GM10266 (cell line): ENCODE results near the gene MRPS33.

Source experiments
- DNase-seq: peaks from one replicate; pipeline ENCODE4 v3.0.0; 2012; ENCODE audit errors: extremely low spot score
- CTCF ChIP-seq: IDR thresholded peaks from 2 replicates; pipeline ENCODE4 v1.5.1; 2012; ENCODE audit warnings: mild to moderate bottlenecking, low read depth; ENCODE audit not compliant: control insufficient read depth, insufficient read depth; ENCODE audit errors: missing control alignments

MRPS33 gene

GRCh38 chr7:141014524-141015395 is at the start of gene MRPS33:
MRPS33 (minus strand) TSS chr7:141014952; CDS start chr7:141010633, 4,319 bp downstream.
- TF ChIP-seq CTCF, result peak; percentile 89
- peak; percentile 91 for DNase-seq

DNA sequence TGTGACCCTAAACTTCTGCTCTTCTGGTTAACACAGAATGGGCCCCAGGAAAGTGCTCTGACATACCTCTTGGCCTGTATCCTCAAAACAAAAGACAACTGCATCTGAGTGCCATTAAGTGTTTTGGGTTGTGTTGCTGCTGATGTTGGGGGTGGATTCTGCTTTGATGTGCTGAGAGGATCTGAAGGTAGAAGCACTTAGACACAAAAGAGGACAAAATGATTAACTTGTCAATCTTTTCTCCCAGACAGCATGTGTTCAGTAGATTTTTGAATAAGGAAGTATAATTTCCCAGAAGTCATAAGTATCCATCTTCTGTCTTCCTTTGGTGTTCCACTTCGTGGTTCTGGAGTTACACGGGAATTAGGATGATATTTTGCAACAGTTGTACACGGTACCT is 43.0 kb upstream of the MRPS33 start:
- TF ChIP-seq CTCF, result no peak
- no peak for DNase-seq

DNA sequence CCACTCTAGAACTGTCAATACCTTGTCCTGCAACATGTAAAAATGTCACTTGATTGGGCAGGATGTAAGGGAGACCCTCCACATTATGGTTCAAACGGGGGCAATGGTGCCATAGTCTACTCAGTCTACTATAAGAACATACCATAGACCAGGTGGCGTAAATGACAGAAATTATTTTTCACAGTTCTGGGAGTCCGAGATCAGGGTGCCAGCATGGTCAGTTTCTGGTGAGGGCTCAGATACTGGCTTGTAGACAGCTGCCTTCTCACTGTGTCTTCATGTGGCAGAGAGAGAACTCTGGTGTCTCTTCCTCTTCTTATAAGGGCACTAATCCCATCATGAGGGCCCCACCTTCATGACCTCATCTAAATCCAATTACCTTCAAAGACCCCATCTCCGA is 40.4 kb upstream of the MRPS33 start:
- DNase-seq, result no peak
- TF ChIP-seq CTCF, result no peak

DNA sequence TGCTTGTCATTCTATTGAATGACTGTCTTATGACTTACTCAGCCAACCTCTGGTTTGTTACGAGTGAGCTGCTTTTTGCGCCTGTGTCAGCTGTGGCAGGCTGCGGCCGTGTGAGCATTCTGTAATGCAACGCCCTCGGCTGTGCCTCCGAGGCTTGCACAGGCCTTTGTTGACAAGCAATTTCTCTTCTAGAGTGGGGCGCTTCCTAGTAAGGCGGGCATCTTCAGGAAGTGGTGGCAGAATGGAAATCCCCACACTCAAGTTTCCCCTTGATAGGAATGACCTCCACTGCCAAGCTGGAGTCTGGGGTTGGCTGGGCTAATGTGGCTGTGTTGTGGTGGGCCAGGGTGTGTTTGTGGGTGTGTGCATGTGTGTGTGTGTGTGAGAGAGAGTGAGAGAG is 38.9 kb upstream of the MRPS33 start:
- TF ChIP-seq CTCF, result no peak
- no peak for DNase-seq

GRCh38 chr7:141045842-141046620 is 31.3 kb upstream of the MRPS33 start:
- TF ChIP-seq CTCF, result no peak
- DNase-seq, result no peak

GRCh38 chr7:141045126-141045841 is 30.5 kb upstream of the MRPS33 start:
- DNase-seq, result no peak
- no peak for TF ChIP-seq CTCF
